ENCODE results near the gene CXorf38. TPM values are rescaled to one million over a fixed set of nuclear protein-coding genes. Genes with fewer than 3 reads are reported as not detected.

The CXorf38 gene
- total RNA-seq, 4 donors from 2014 or later, result 11.7 to 23.3 (median 16.5) TPM

GRCh38 chrX:40632199-40632598, 15.2 kb downstream of the CXorf38 start:
- DNase-seq (ENCODE audit: low spot score) (no peak), ATAC-seq (ENCODE audit: low FRiP score) (no peak)
- no peak for TF ChIP-seq CTCF (IDR thresholded peaks at IDR 0.05)

- DNase-seq (ENCODE audit: low spot score), result no peak
- ATAC-seq (ENCODE audit: low FRiP score), result no peak
- TF ChIP-seq CTCF (IDR thresholded peaks at IDR 0.05), result no peak
Observed at GRCh38 chrX:40628506-40628905, 18.9 kb downstream of the CXorf38 start.

- DNase-seq (ENCODE audit: low spot score) (no peak), ATAC-seq (ENCODE audit: low FRiP score) (no peak)
- TF ChIP-seq CTCF (IDR thresholded peaks at IDR 0.05), result no peak
Observed at GRCh38 chrX:40625294-40625693, 22.1 kb downstream of the CXorf38 start.

- no peak for DNase-seq (ENCODE audit: low spot score)
- no peak for ATAC-seq (ENCODE audit: low FRiP score)
- no peak for TF ChIP-seq CTCF (IDR thresholded peaks at IDR 0.05)
Observed at GRCh38 chrX:40623665-40624064, 23.7 kb downstream of the CXorf38 start.

- no peak for TF ChIP-seq CTCF (IDR thresholded peaks at IDR 0.05)
- DNase-seq (ENCODE audit: low spot score) (no peak), ATAC-seq (ENCODE audit: low FRiP score) (no peak)
Observed at GRCh38 chrX:40623139-40623536, 24.2 kb downstream of the CXorf38 start, which contains the start of gene MPC1L. TSS of gene MPC1L (plus strand) at chrX:40623428. CDS start at chrX:40623566, 138 bp downstream.

GRCh38 chrX:40622479-40623138, 24.8 kb downstream of the CXorf38 start:
- ATAC-seq (ENCODE audit: low FRiP score) (no peak), DNase-seq (ENCODE audit: low spot score) (no peak)
- TF ChIP-seq CTCF (IDR thresholded peaks at IDR 0.05), result no peak

- ATAC-seq (ENCODE audit: low FRiP score), result no peak
- TF ChIP-seq CTCF (IDR thresholded peaks at IDR 0.05), result no peak
- DNase-seq (ENCODE audit: low spot score), result no peak
Observed at GRCh38 chrX:40617566-40617965, 29.8 kb downstream of the CXorf38 start.
